HG03469 (cell line): Measurements from ENCODE around the gene TNS3.

Experiments used
- ATAC-seq: cut with Tn5 transposase; IDR thresholded peaks from one replicate; pipeline ENCODE4 v1.9.1; 2021; ENCODE audit warnings: mild to moderate bottlenecking, moderate library complexity, moderate number of reproducible peaks; ENCODE audit not compliant: unreplicated experiment

TNS3 gene

DNA sequence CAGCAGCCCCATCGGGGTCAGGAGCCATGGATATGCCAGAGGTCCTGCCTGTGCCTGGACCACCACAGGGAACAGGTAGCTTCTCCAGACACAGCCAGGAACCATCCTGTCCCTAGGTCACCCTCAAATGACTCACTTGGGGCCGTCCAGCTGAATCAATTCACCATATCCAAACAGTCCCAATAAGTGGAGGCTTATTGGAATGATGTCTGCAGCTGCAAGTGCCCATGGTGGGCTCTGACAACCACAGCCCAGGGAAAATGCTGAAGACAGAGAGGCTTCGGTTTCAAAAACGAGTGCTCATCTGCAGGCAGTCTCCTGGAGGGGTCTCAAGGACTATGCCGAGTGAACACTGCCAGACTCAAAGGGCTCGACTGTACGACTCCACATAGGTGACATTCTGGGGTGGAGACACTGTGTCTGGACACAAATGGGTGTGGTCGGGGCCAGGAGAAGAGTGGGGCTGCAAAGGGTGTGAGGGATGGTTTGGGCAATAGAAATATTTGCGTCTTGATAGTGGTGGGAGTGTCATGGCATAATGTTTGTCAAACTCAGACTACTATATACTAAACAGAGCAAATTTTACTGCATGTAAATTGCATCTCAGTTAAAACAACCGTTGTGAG lies 204.8 kb downstream of the TNS3 start:
- ATAC-seq = no peak

DNA sequence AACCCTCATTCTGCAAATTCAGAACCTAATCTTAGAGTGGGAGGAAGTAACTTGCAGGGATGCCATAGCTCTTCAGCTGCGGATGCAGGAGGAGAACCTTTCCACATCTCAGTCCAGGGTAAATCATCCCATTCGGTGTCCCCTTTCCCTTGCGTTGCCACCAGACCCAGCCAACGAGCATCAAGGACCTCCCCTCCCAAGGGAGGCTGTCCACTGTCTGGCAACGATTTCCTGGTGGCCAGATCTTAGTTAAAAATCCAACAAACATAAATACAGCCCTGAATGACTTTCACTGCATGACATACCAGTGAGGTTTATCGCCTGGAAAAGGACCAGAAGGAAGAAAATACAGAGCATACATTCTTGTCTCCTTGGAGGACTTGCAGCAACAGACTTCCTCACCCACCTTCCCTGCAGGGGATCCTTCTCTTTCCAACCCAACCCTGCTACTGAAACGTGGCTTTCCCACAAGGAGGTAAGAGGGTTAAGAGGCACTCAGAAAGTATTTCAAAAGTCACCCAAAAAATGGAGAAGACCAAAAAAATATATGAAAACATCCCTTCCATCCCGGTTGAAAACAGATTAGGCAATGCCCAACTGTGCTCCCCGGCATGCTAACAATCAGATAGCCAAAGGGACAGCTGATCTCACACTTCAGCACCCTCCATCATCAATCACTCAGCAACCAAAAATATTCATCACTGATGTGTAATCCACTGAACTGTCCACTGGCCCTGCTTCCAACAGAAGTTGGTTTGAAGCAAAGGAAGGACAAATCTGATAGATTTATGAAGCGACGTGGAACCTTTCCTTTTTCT lies 206.6 kb downstream of the TNS3 start:
- ATAC-seq = no peak

DNA sequence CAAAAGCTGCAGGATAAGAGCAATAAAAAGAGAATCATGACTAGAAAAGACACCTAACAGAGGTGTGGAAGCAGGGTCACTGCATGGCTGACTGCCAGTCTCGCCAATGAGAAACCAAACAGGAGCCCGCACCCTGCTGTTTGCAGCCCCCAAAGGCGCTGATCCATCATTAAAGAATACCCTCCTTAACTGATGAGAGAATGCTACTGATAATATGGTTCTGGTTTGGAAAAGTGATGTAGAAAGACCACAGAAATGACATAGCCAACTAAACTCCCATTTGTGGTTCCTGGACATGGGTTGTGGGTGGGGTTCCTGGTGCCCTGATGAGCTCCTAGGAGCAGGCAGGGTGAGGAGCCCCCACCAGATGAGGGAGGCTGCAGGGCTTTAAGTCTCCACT lies 207.4 kb downstream of the TNS3 start:
- ATAC-seq = no peak

DNA sequence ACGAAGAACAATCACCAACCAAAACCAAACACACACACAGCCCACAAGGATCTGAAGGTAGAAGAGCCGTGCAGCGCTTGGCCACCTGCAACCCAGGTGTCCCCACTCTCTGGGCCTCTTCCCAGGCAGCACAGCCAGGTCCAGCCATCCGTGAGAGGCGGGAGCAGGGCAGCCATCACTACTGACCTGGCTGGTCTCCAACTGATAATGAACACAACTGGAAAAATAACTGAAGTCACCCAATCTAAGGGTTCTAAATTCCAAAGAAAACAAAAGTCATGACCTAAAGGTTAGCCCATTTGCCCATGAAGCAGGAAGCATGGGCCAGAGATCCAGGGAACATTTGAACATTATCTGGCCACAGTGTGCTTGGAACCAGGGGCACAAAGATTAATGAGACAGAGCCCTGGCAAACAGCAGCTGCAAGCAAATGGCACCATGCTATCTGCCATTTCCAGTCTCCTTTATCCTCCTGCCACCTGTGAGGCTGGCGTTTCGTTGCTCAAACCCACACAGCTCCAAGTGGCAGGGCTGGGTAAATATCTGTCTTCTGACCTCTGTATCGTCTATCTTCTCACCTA lies 207.9 kb downstream of the TNS3 start:
- ATAC-seq = no peak

DNA sequence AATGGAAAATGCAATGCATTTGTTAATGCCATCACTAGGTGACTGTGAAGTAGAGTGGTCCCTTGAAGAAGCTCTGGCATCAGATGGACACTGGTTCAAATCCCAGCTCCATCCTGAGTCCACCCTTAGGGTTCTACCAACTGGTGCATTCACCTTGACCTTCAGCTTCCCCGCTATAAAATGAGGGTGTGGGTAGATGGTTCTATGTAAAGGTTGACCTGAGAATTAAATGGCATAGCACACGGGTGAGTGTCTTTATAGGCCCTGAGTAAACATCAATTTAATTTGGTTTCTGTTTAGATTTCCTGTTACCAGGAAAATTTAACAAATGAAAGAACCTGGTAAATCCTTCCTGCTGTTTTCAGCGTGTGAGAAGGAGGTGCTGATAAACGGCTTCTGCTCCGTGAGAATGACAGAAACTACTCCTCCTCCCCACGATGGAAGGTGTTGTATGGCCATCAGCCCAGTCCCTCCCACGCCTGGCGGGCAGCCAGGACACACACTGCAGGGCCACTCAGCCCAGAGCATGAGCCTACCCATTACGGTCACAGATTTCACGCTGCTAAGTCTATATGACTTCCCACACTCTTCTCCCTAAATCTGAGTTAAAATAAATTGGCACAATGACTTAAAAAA lies 210.1 kb downstream of the TNS3 start:
- no peak for ATAC-seq

DNA sequence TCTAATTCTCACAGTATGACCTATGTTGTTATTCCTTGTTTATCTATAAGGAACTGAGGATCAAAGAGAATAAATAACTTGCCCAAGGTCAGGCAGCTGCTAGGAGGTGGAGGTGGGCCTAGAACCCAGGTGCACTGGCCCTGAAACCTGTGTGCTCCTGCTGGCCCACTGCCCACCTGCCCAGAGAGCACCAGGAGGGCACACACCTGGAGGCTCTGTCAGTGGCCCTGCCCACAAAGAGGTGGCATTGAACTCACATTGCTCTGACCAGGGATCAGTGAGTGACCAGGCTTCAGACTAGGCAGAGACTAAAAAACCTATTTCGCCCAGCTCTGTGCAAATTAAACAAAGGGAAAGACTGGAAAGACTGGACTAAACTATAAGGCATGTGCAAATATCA lies 210.6 kb downstream of the TNS3 start:
- ATAC-seq = no peak

DNA sequence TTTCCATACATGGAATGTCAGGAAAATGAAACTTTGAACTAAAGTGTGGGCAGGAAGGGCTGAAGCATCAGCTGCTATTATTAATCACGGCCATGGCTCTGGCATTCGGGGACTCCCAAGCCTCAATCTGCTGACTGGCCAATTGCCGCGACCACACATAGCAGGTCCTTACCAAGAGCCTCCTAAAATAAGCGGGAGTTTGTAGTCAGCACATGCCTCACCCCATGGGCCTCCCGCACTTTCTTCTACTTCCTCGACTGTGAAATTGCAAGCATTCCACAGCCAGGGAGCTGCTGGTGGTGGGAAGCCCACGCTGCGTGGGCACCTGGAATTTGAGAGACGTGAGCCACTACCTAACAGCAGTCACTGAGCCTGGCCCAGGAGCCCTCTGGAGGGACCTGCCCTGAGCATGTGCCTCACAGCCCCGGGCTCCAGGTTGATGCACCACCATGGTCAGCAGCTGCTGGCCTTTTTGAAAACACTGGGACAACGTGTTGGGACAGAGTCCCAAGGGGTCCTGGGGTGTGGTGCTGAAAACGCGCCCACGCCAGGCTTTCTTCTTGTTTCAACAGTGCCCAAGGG lies 211.4 kb downstream of the TNS3 start:
- no peak for ATAC-seq

DNA sequence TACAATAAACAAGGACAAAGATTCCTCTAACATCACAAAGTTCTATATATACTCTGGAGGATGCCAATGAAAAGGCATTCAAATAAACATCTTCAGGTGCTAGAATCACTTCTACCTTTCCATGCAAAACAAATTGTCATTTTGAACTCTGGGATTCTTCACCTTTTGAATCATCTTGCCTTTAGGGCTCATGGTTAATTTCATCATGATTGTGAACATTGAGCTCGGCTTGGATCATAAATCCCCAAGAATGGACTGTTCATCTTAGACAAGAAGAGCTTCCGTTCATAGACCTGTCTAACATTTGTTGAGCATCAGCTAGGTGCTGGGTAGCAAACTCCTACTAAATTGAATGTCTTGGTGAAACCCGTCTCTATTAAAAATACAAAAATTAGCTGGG lies 212.2 kb downstream of the TNS3 start:
- no peak for ATAC-seq

DNA sequence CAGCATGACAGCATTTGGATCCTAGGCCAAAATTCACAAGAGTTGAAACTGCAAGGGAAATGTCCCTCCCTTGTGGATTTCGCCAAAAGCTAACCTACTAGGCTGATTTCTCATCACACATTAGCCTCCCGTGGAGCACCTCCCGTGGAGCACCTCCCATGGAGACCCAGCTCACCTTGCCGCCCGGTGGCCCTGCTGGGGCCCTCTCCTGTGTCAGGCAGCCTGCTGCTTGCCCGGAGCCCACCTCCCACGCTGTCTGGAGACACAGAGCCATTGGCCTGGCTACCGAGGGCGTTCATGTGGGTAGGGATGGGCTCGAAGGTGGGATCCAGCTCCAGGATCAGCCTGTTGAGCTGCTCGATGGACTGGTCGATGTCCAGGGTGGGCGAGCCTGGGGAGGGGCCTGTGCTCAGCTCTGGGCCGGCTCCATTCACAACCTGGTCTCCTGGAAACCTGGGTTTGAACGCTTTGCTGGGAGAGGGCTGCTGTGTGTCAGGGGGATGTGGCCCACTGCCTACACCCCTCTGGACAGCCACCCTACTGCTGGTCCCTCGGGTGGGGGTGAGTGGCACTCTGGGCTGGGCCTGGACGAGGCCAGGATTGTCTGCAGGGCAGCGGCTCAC lies 213.6 kb downstream of the TNS3 start:
- no peak for ATAC-seq

DNA sequence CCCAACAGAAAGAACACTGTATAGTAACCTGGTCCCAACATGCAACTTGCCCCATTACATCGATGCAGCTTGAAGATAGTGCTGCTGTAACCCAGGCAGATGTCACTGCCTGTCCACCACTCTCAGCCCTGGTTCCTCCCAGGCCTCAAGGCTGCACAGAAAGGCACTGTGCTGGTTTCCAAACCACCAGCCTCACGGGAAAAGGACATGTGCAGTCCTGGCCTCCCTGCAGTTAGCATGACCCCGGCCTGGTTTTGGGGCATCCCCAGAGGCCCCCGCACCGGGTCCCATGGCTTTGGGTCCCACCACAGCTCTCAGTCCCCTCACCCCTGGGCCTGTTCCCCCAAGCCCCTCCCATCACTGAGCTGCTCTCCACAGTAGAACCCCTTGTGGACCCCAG lies 214.5 kb downstream of the TNS3 start:
- ATAC-seq = no peak

DNA sequence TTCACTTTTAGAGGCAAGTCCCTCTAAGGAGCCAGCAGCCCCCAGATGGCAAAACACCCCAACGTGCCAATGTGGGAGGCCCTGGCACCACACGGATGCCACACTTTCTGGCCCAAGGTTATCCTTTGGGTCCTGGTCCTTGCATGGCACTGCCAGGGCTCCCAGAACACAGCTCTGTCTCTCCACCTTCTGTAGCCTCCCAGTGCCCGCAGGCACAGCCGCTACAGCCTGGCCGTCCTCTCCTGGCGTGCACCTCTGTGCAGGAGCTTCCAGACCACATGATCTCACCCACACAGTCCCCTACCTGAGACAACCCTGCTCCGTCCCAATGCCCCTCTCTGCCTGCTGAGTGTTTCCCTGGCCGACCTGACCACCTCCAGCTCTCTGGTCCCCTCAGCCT lies 215.0 kb downstream of the TNS3 start:
- ATAC-seq = no peak

DNA sequence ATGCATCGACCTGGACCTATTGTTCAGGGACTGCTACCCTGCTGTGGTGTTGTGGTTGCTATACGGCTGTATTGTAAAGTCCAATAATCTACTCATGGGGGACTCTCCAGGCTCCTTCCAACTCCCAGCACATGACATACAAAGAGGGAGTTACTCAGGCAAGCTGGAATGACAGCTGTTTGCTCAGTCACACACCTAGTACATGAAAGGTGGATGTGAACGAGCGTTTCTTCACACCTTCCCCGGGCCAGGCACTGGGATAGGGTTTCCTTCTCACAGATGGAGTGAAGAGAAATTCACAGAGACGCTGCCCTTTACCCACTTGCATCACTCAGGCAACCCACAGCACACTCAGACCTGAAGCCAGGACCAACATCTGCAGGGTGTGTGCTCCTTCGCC lies 215.7 kb downstream of the TNS3 start:
- ATAC-seq = no peak

DNA sequence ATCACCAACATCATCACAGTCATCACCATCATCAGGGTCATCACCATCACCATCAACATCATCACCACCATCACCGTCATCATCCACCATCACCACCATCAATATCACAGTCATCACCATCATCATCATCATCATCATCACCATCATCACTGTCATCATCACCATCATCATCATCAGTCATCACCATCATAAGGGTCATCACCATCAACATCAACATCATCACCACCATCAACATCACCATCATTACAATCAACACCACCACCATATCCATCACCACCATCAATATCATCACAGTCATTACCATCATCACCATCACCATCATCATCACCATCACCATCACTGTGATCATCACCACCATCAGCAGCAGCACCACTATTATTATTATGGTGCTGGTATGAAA lies 218.9 kb downstream of the TNS3 start:
- no peak for ATAC-seq

DNA sequence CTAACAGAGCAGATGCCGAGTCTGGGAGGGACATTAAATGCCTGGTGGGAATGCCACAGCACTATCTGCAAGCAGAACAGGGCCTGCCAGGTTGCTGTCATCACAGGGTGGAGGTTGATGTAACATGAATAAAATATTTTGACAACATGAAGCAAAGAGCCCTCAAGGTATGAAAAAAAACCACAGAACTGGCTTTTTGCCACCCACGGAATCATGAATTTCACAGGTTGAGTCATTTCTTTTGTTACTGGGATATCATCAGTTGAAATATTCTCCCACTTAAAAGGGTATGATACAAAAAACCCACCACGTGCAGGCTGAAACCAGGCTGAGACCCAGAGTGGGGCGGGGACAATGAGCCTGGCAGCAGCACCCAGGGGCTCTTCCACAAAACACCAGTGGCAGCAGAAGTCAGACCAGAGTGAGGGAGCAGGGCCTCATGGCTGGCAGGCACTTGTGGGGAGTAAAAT lies 220.1 kb downstream of the TNS3 start:
- ATAC-seq = no peak

DNA sequence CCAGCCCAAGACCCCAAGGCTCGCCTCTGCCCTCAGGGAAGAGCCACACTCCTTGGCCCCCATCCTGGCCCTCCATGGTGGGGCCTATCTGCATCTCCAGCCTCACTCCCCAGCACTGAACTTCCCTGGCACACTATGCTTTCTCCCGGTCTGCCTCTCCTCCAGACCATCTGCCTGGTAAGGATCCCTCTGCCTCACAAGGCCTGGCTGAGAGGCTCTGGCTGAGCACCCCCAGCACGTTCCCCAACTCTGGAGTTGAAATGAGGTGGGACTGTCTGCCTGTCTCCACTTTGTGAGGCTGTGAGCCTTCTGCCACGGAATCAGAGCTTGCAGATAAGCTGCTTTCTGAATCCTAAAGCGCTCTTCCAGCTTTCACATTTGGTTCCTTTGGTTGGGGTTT lies 220.7 kb downstream of the TNS3 start:
- no peak for ATAC-seq

DNA sequence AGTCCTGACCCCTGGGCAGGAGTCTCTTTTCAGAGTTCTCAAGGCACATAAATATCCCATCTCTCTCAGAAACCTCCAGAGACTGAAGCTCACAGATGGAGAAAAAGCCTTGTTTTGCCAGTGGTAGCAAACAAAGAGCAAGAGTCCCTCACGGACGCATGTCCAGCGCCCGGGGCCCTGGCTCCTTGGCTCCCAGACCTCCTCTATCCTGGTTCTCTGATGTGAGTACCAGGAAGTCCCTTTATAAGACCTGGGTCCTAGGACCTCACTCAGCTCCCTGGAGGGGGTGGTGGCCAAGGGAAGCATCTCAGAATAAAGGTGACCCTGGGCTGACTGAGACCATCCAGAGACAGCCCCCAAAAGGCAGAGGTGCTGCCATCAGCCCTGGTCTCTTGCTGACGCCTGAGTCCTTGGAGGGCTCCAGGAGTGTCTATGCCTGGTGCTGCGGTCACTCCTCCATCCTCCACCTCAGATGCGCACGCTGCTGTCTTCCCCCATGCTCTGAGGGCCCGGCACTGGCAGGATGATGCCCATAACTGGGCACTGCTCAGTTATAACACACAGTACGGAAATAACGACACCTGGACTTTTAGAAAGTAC lies 221.5 kb downstream of the TNS3 start:
- no peak for ATAC-seq

DNA sequence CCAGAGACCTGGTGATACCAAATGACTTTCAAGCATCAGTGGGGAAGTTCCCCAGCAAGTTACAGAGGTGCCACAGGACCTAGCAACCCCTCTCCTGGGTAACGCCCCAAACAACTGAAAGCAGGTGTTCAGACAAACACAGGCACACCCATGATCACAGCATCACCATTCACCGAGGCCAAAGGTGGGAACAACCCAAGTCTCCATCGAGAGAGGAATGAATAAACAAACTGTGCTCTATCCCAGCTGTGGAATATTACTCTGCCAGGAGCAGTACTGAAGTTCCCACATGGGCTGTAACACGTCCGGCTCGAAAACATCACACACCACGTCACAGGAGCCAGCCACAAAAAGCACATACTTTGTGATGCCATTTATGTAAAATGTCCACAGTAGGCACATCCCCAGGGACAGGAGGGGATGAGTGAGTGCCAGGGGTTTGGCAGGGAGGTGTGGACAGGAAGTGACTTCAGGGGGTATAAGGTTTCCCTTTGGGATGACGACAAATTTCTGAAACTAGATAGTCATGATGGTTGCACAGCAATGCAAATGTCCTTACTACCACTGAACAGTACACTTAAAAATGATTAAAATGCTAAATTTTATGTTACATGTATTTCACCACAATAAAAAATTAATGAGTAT lies 222.8 kb downstream of the TNS3 start:
- ATAC-seq = no peak

DNA sequence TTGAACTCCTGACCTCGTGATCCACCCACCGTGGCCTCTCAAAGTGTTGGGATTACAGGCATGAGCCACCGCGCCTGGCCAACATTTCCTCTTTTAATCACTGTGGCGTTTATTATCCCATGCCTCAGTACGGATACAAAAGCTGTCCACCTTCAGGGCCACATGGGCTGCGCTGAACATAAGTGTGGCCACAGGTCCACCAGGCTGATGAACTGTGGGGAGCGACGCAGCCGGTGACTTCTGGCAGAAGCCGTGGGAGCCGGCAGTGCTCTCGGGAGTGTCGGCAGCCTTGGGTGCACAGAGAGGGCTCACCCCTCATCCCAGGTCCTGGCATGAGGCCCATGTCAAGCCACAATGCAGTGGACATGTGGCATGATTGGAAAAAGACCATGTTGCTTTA lies 223.6 kb downstream of the TNS3 start:
- no peak for ATAC-seq

DNA sequence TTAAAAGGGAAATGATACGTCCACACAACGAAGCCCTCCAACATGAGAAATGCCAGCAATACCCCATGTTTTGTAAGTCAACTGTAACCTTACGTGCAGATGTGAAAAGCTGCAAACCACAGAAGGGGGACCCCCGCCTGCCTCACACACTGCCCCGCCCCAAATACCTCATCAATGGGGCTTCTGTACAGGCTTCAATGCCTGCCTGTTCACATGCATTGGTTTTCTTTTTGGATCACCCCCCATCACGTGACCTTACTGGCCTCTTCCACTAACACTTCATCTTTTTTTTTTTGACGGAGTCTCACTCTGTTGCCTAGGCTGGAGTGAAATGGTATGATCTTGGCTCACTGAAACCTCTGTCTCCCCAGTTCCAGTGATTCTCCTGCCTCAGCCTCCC lies 224.0 kb downstream of the TNS3 start:
- ATAC-seq = no peak

DNA sequence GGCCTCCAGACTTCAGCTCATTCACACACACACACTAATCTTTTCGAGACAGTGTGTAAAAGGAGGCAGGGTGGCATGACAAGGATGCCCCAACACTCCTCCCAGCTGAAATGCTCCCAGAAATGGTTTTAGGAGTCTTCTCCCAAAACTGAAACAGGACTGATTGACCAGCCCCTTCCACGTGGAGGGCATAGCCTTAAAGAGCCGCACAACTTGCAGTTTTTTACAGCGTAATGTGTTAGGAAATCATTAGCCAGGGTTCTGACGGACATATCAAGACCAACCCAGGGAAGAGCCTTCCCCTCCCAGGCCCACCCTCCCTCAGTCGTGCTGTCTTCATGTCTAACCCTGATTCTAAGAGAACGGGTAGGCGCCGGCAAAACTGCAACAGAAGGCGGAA lies 224.6 kb downstream of the TNS3 start:
- ATAC-seq = no peak
